Fibroblast of lung (primary cell): ENCODE data around the gene EEFSEC. TPM values are rescaled to one million over a fixed set of nuclear protein-coding genes. Genes with fewer than 3 reads are reported as not detected.

Source experiments
- DNase-seq, 2 donors: peaks; one replicate each; pipeline versions ENCODE4 v3.0.0 to v3.0.0-alpha.2; 2010; ENCODE audit warnings: low read depth in 2 of 2
- H2AFZ ChIP-seq: 2 replicates; pipeline ENCODE4 v1.5.1; 2012; ENCODE audit warnings: low read length, control low read depth, inconsistent platforms
- H3K27ac ChIP-seq: 2 replicates; pipeline ENCODE4 v1.5.1; 2011; ENCODE audit warnings: low read length, control low read depth; ENCODE audit not compliant: insufficient read depth
- H3K27me3 ChIP-seq: 2 replicates; pipeline ENCODE4 v1.5.1; 2011; ENCODE audit warnings: mild to moderate bottlenecking, low read length; ENCODE audit not compliant: control insufficient read depth, insufficient read depth
- H3K36me3 ChIP-seq: 2 replicates; pipeline ENCODE4 v1.5.1; 2011; ENCODE audit warnings: low read length; ENCODE audit not compliant: control insufficient read depth, insufficient read depth
- H3K4me1 ChIP-seq: 2 replicates; pipeline ENCODE4 v1.5.1; 2011; ENCODE audit warnings: low read length; ENCODE audit not compliant: control insufficient read depth, insufficient read depth; ENCODE audit errors: extremely low read depth
- H3K4me2 ChIP-seq: 2 replicates; pipeline ENCODE4 v1.5.1; 2011; ENCODE audit warnings: low read length, control low read depth; ENCODE audit not compliant: insufficient read depth; ENCODE audit errors: extremely low read depth
- H3K4me3 ChIP-seq, 4 experiments: fragments of 200-600 bp in 1 of 4; sonication (generic) in 1 of 4; replicated peaks in 1 of 4; 2 replicates each; pipeline ENCODE4 v1.5.1; 2011 to 2016; ENCODE audit warnings: low read length in 4 of 4, low read depth in 3 of 4, mild to moderate bottlenecking in 3 of 4, control low read depth in 2 of 4, inconsistent platforms in 1 of 4, mixed read lengths in 1 of 4; ENCODE audit not compliant: insufficient read depth in 1 of 4; ENCODE audit errors: control extremely low read depth in 1 of 4
- H3K79me2 ChIP-seq: 2 replicates; pipeline ENCODE4 v1.5.1; 2012; ENCODE audit warnings: mild to moderate bottlenecking, low read length, inconsistent platforms; ENCODE audit not compliant: control insufficient read depth, insufficient read depth
- H3K9ac ChIP-seq: 2 replicates; pipeline ENCODE4 v1.5.1; 2011; ENCODE audit warnings: mild to moderate bottlenecking, low read length, control low read depth; ENCODE audit not compliant: insufficient read depth
- H3K9me3 ChIP-seq: 2 replicates; pipeline ENCODE4 v1.5.1; 2012; ENCODE audit warnings: low read depth, low read length; ENCODE audit not compliant: control insufficient read depth, insufficient read depth
- H4K20me1 ChIP-seq: 2 replicates; pipeline ENCODE4 v1.5.1; 2011; ENCODE audit warnings: low read length; ENCODE audit not compliant: control insufficient read depth, insufficient read depth; ENCODE audit errors: extremely low read depth
- EZH2 ChIP-seq: IDR thresholded peaks from 2 replicates; pipeline ENCODE4 v1.5.1; 2012; ENCODE audit warnings: low read length, control low read depth, mild to moderate bottlenecking; ENCODE audit errors: missing control alignments
- polyA plus RNA-seq, 2 donors: library from polyadenylated mRNA; depleted of rRNA in 1 of 2; stranded (reverse) in 1 of 2; unstranded in 1 of 2; fragments of >200 nt; gene quantifications; 2 replicates each; pipeline ENCODE4 v1.2.1, GENCODE V29; 2011 to 2012; ENCODE audit warnings: missing spikeins in 1 of 2
- total RNA-seq: library from RNA; depleted of rRNA; stranded (reverse); fragments of >200 nt; gene quantifications from 2 replicates; pipeline ENCODE4 v1.2.1, GENCODE V29; 2014
- TF ChIP-seq, protein P1 (sequence below), 2 donors: IDR thresholded peaks in 1 of 2; conservative IDR thresholded peaks in 1 of 2; 1 replicate in 1 of 2; 2 replicates in 1 of 2; pipeline ENCODE4 v1.5.1; 2011 to 2012; ENCODE audit warnings: low read length in 2 of 2, control low read depth in 1 of 2, inconsistent platforms in 1 of 2, low read depth in 1 of 2, mild to moderate bottlenecking in 1 of 2

The EEFSEC gene
- total and polyA plus RNA-seq, 2 donors (not counting 1 experiment from before 2014, with no cell fraction given) = 2.6 to 5.0 TPM

DNA sequence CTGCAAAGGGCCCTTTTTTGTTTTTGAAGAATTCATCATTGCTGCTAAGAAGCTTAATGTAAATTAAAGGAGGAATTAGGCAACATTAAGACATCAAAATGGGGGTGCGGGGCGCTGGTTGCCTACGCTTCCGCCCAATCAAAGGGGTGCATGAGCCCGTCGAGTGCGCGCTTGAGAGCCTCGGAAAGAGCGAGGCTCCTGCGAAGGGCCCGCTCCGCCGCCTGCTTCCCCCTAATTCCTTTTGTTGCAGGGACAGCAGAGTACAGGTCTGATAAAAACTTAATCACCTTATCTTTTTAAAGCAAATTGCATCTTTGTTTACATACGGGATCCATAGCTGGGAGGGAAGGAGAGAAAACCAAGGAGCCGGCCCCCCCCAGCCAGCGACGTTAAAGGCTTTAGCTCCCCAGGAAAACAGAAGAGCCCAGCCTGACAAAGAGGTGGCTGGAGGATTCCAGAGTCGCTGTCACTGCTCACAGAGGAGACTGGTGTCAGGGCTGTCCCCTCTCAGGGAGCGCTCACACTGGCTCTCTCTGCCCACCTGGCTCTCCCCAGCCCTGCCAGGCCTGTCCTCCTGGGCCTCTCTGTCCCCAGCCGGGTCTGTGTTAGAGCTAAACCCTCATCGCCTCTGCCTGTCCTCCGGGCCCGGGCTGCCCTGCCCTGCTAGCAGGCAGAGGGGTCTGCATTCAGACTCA lies 246.1 kb downstream of the EEFSEC start:
- H3K9ac ChIP-seq = no peak overlapping the region
- no peak for DNase-seq
- H3K4me1 ChIP-seq = peaks cover 2% of the 10 kb centered on the region
- H3K4me3 ChIP-seq = no peak overlapping the region
- H3K79me2 ChIP-seq = no peaks in the 10 kb centered on the region
- H3K36me3 ChIP-seq = no peaks in the 10 kb centered on the region
- no peaks in the 10 kb centered on the region for H3K9me3 ChIP-seq
- no peak overlapping the region for H2AFZ ChIP-seq
- no peak overlapping the region for H3K4me2 ChIP-seq
- H3K27me3 ChIP-seq = no peaks in the 10 kb centered on the region
- TF ChIP-seq EZH2 = no peak
- TF ChIP-seq, protein P1, sequence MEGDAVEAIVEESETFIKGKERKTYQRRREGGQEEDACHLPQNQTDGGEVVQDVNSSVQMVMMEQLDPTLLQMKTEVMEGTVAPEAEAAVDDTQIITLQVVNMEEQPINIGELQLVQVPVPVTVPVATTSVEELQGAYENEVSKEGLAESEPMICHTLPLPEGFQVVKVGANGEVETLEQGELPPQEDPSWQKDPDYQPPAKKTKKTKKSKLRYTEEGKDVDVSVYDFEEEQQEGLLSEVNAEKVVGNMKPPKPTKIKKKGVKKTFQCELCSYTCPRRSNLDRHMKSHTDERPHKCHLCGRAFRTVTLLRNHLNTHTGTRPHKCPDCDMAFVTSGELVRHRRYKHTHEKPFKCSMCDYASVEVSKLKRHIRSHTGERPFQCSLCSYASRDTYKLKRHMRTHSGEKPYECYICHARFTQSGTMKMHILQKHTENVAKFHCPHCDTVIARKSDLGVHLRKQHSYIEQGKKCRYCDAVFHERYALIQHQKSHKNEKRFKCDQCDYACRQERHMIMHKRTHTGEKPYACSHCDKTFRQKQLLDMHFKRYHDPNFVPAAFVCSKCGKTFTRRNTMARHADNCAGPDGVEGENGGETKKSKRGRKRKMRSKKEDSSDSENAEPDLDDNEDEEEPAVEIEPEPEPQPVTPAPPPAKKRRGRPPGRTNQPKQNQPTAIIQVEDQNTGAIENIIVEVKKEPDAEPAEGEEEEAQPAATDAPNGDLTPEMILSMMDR (conservative IDR thresholded peaks at IDR 0.05 in 1 of 2, IDR thresholded peaks at IDR 0.05 in 1 of 2; ENCODE audit: low read depth in 1 of 2, low read length in 2 of 2) = no peak
- no peak overlapping the region for H3K27ac ChIP-seq
- no peaks in the 10 kb centered on the region for H4K20me1 ChIP-seq

DNA sequence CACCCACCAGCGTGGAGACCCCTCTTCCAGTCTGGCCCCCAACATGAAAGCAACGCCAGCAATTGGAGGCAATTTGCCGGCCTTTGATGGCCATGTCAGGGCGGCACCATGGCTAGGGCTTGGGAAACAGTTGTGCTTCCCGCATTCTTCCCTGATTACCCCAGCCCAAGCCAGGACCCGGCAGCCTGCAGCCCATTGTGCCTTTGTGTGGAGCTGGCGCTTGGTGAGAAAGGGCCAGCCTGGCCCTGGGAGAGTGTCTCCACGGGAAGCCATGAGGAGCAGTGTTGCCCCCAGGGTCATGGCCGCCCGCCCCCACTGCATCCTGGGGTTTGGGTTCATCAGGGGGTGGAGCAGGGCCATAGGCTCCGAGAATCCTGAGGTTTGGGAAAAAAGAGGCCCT lies 247.4 kb downstream of the EEFSEC start:
- Histone ChIP-seq H4K20me1 (no peaks in the 10 kb centered on the region), H3K27ac (no peak overlapping the region), H3K4me3 (no peak overlapping the region), H3K9me3 (no peaks in the 10 kb centered on the region), H3K27me3 (no peaks in the 10 kb centered on the region), H3K4me2 (no peak overlapping the region), H3K4me1 (no peaks in the 10 kb centered on the region), H2AFZ (no peak overlapping the region), H3K9ac (no peak overlapping the region), H3K79me2 (no peaks in the 10 kb centered on the region), H3K36me3 (no peaks in the 10 kb centered on the region)
- DNase-seq = no peak
- TF ChIP-seq EZH2 = no peak
- TF ChIP-seq, protein P1 (conservative IDR thresholded peaks at IDR 0.05 in 1 of 2, IDR thresholded peaks at IDR 0.05 in 1 of 2; ENCODE audit: low read depth in 1 of 2, low read length in 2 of 2) = no peak

GRCh38 chr3:128402319-128402718 lies 249.0 kb downstream of the EEFSEC start:
- Histone ChIP-seq H2AFZ (no peak overlapping the region), H3K9ac (no peak overlapping the region), H3K36me3 (no peaks in the 10 kb centered on the region), H3K4me3 (no peak overlapping the region), H3K79me2 (no peaks in the 10 kb centered on the region), H3K9me3 (no peaks in the 10 kb centered on the region), H3K27ac (no peak overlapping the region), H3K4me2 (no peak overlapping the region), H3K4me1 (no peaks in the 10 kb centered on the region), H4K20me1 (no peaks in the 10 kb centered on the region), H3K27me3 (no peaks in the 10 kb centered on the region)
- DNase-seq = no peak
- TF ChIP-seq, protein P1 (conservative IDR thresholded peaks at IDR 0.05 in 1 of 2, IDR thresholded peaks at IDR 0.05 in 1 of 2; ENCODE audit: low read depth in 1 of 2, low read length in 2 of 2) = no peak
- TF ChIP-seq EZH2 = no peak
